Measurements from ENCODE around the gene ASCC1.

GRCh38 chr10:72173619-72174296 is 42.3 kb downstream of the ASCC1 start:
- TF ChIP-seq CTCF (IDR thresholded peaks at IDR 0.05; ENCODE audit: low read length) (no peak), EZH2 (optimal IDR thresholded peaks at IDR 0.05; ENCODE audit: low read depth, low read length) (no peak)
